ENCODE data around the gene MAGEB4. TPM values are rescaled to one million over a fixed set of nuclear protein-coding genes. Genes with fewer than 3 reads are reported as not detected.
A peak's percentile ranks its signal among the peaks of the same experiment; 100 is the strongest.

Gene MAGEB4
- total and polyA plus RNA-seq, 2 experiments from 2014 or later, result not detected

GRCh38 chrX:30262763-30263162, 21.0 kb downstream of the MAGEB4 start:
- no peaks in the 10 kb centered on the region for H3K27me3 ChIP-seq
- no peak for DNase-seq (ENCODE audit: low read depth in 1 of 2, low spot score in 1 of 2)
- H3K4me1 ChIP-seq (ENCODE audit: low read depth), result no peaks in the 10 kb centered on the region
- no peak for TF ChIP-seq CTCF (IDR thresholded peaks at IDR 0.05; ENCODE audit: low read depth, low read length)
- H3K36me3 ChIP-seq, result no peaks in the 10 kb centered on the region
- no peak overlapping the region for H3K4me3 ChIP-seq
- H3K9me3 ChIP-seq (ENCODE audit: low read depth), result no peaks in the 10 kb centered on the region
- no peak overlapping the region for H3K27ac ChIP-seq

DNA sequence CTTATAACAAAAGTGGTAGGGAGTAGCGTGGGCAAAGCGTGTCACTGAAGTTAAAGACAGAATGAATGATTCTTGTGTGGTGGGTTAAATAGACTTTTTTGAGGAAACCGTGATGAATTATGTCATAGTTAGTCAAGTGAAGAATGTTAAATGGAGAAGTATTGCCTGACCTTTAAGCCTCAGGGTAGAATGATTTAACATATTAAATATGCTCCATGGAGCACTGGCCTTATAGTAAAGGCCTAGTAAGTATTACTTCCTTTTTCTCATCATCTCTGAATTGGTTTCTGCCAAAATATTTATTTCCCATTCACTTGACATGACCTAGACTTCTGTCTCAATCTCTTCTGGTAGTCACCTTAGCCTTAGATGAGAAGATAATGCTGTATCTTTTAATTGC, 28.8 kb downstream of the MAGEB4 start:
- no peaks in the 10 kb centered on the region for H3K4me1 ChIP-seq (ENCODE audit: low read depth)
- H3K36me3 ChIP-seq, result no peaks in the 10 kb centered on the region
- H3K27me3 ChIP-seq, result no peaks in the 10 kb centered on the region
- H3K9me3 ChIP-seq (ENCODE audit: low read depth), result no peaks in the 10 kb centered on the region
- no peak overlapping the region for H3K4me3 ChIP-seq
- no peak for TF ChIP-seq CTCF (IDR thresholded peaks at IDR 0.05; ENCODE audit: low read depth, low read length)
- H3K27ac ChIP-seq, result no peak overlapping the region
- DNase-seq (ENCODE audit: low read depth in 1 of 2, low spot score in 1 of 2), result no peak

GRCh38 chrX:30275498-30275897, 33.7 kb downstream of the MAGEB4 start:
- peak; percentile 19 to 38 for DNase-seq (ENCODE audit: low read depth in 1 of 2, low spot score in 1 of 2)
- Histone ChIP-seq H3K9me3 (ENCODE audit: low read depth) (no peaks in the 10 kb centered on the region), H3K27ac (no peak overlapping the region), H3K27me3 (no peaks in the 10 kb centered on the region), H3K4me1 (ENCODE audit: low read depth) (no peaks in the 10 kb centered on the region), H3K4me3 (no peak overlapping the region), H3K36me3 (no peaks in the 10 kb centered on the region)
- peak; percentile 25 for TF ChIP-seq CTCF (IDR thresholded peaks at IDR 0.05; ENCODE audit: low read depth, low read length)

DNA sequence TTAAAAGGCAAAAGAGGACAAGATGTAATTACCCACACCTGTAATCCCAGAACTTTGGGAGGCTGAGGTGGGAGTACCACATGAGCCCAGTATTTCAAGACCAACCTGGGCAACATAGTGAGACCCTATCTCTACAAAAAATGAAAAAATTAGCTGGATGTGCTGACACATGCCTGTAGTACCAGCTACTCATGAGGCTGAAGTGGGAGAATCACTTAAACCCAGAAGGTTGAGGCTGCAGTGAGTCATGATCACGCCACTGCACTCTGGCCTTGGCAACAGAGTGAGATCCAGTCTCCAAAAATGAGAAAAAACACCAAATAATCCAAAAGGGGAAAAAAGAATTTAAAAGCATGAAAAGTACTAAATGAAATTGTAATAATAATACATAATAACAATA, 36.6 kb downstream of the MAGEB4 start:
- Histone ChIP-seq H3K4me3 (no peak overlapping the region), H3K9me3 (ENCODE audit: low read depth) (no peaks in the 10 kb centered on the region), H3K27me3 (no peaks in the 10 kb centered on the region), H3K27ac (no peak overlapping the region), H3K36me3 (no peaks in the 10 kb centered on the region), H3K4me1 (ENCODE audit: low read depth) (no peaks in the 10 kb centered on the region)
- no peak for TF ChIP-seq CTCF (IDR thresholded peaks at IDR 0.05; ENCODE audit: low read depth, low read length)
- DNase-seq (ENCODE audit: low read depth in 1 of 2, low spot score in 1 of 2), result peak in 1 of 2 donors; percentile 32

GRCh38 chrX:30280428-30280827, 38.6 kb downstream of the MAGEB4 start:
- H3K36me3 ChIP-seq, result no peaks in the 10 kb centered on the region
- no peaks in the 10 kb centered on the region for H3K4me1 ChIP-seq (ENCODE audit: low read depth)
- no peaks in the 10 kb centered on the region for H3K27me3 ChIP-seq
- no peak overlapping the region for H3K27ac ChIP-seq
- H3K9me3 ChIP-seq (ENCODE audit: low read depth), result no peaks in the 10 kb centered on the region
- no peak overlapping the region for H3K4me3 ChIP-seq
- no peak for TF ChIP-seq CTCF (IDR thresholded peaks at IDR 0.05; ENCODE audit: low read depth, low read length)
- DNase-seq (ENCODE audit: low read depth in 1 of 2, low spot score in 1 of 2), result no peak

DNA sequence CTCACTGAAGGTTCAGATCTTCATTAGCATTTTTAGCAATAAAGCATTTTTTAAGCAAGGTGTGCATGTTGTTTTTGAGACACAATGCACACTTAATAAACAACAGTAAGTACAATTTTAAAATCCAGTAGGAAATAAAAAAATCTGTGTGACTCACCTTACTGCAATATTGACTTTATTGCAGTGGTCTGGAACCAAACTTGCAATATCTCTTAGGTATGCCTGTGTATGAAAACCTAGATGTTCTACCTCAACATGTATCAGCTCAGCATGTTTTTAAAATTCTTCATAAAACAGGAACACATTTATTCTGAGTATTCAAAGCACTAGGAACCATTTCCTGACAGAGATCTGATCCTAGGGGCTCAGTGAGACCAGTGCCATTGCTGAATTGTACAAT, 40.7 kb downstream of the MAGEB4 start:
- no peaks in the 10 kb centered on the region for H3K27me3 ChIP-seq
- TF ChIP-seq CTCF (IDR thresholded peaks at IDR 0.05; ENCODE audit: low read depth, low read length), result no peak
- no peak overlapping the region for H3K4me3 ChIP-seq
- DNase-seq (ENCODE audit: low read depth in 1 of 2, low spot score in 1 of 2), result no peak
- no peaks in the 10 kb centered on the region for H3K36me3 ChIP-seq
- no peaks in the 10 kb centered on the region for H3K4me1 ChIP-seq (ENCODE audit: low read depth)
- no peak overlapping the region for H3K27ac ChIP-seq
- H3K9me3 ChIP-seq (ENCODE audit: low read depth), result no peaks in the 10 kb centered on the region

All from cardiac muscle cell (in vitro differentiated cells and primary cell).